GM21360 (cell line): Measurements from ENCODE around the gene PDE1C.

ENCODE experiments used
- ATAC-seq: cut with Tn5 transposase; IDR thresholded peaks from one replicate; pipeline ENCODE4 v1.9.1; 2021; ENCODE audit warnings: mild to moderate bottlenecking, moderate library complexity; ENCODE audit not compliant: unreplicated experiment

PDE1C gene

DNA sequence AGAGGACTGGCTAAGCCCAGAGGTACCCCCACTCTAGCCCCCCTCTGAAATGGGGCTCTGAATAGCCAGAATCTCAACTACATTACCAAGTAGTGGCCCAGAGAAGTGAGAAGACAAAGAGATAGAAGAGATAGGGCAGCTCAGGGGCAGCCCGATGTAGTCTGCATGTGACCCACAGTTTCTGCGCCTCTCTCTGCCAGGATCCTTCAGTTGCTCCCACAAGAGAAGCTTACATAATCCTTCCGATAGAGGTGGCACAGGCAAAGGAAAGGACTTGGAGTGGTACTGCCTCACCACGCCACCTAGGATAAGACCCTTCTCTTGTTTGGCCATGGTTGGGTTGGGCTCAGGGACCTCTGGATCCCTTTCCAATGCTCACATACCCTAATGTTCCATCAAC is 5.4 kb upstream of the PDE1C start:
- ATAC-seq, result no peak

DNA sequence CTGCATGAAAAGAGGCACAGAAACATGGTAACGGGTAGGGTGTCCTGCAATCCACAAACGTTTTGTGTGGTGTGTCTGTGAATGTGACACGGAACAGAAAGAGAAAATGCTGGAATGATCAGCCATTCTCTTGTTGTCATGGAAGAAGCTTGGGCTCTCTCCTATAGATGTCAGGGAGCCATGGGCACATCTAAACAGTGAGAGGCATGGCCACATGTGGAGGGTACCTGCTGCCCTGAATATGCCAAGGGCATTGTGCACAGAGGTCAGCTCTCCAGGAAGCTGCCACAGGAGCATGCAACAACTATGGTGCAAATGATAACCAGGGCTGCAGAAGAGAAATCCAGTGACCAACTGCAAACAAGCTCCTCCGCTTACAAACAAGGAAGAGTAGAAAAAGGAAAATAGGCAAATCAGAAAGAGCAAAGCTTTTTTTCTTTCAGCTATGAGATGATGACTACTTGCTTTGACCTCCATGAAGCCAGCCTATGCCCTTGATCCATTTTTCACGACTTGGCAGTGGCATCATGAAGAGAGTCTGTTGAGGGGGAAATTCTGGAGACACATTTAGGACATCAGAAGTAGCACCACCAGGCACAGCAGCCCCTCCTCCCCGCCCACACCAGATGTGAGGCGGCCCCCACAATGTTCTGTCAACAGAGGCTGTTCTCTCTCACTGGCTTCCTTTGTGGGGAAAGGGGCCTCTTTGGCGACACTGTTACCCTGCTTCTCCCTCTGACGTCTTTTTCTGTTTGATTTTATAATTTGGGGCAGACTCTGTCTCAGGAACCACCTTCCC is 4.8 kb upstream of the PDE1C start:
- ATAC-seq, result no peak

DNA sequence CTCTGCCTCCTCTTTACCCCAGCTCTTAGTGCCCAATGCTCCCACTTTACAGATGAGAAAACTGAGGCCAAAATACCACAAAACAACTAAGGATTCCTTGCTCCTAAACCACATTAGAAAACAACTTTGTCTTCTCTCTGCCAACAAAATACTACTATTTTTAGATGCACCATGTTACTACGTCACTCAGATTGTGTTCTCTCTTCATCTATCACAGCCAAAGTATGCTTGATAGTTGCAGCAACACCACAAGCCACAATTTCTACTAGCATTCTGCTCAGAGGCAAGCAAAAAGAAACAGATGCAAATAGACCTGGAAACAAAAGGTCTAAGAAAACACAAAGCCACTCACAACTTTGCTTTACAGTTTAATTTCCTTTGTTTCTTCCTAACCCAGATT is 3.3 kb upstream of the PDE1C start:
- no peak for ATAC-seq

DNA sequence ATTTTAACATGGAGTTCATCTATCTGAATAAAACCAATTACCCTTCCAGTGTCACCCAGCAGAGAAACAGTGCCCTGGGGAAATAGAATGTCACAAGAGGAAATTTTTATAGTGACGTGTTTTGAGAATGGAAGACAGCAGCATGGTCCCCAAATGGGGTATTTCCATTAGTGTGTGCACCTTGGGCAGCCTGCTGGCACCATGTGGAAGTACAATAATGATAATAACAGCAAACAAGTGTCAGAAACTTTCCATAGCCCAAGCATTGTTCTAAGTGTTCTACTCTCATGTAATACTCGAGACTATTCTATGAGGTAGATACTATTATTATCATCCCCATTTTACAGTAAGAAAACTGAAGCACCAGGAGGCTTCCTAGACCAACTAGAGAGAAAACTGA is 2.2 kb upstream of the PDE1C start:
- ATAC-seq, result no peak

DNA sequence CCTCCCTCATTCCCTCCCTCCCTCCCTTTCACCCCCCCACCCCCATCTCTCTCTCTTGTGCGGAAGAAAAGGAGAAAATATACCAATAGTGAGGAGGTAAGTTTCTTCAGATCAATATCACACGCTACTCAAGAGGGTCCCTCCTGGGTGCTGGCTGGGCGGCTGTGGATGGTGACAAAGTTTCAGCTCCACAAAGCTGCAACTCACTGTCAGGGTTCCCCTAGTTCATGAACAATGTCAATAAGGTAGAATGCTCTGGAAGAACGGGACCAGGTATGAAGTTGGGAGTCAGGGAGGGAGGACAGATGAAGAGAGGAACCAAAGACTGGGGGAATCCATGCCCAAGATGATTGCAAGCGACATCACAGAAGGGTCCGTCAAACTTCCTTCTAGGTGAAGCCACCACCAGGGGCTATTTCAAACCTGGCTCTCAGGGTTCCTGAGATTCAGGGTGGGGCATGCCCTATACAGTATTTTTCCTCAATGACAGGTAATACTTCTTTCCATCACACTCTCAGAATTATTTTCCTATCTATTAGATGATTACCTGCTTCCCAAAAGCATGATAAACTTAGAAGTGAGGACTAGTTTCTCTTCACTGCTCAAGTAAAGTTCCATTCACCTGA is 1.4 kb upstream of the PDE1C start:
- no peak for ATAC-seq

DNA sequence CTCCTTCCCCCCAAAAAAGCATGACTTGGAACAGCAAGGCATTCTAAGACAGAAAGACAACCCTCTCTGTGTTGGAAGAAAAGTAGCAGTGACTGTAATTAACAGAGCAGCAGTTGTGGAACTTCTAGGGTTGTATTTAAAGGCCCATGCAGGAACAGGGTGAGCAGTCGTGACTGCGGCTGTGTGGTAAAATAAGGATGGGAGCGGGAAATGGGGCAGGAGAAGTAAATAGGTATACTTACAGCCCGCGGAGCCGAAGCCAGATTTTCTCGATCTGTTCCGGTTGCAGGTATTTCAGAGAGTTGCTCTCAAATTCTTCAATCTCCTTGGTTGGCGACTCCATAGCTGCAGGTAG is 179 bp downstream of the PDE1C start:
- ATAC-seq, result no peak

DNA sequence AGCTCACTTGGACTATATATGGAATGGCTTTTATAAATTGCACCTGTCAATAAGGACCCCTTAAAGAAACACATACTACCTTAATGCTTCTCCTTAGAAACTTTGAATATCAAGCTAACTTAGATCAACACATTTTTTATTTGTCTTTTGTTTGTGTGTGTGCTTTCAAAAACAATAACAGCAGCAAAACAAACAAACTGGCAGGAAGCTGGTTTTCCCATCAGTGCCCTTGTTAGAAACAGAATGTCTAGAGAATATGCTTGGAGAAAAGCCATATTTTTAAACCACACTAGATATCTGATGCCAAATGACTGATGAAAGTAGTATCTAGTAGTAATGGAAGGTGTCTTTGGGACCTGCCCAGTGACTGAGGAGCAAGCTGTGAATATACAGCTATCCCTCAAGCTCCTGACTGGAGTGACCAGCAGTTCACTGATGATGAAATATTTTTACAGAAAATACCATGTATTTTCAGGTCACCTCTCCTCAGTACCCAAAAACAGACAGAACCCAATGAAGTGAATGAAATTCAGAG is 1.0 kb downstream of the PDE1C start:
- ATAC-seq, result no peak

DNA sequence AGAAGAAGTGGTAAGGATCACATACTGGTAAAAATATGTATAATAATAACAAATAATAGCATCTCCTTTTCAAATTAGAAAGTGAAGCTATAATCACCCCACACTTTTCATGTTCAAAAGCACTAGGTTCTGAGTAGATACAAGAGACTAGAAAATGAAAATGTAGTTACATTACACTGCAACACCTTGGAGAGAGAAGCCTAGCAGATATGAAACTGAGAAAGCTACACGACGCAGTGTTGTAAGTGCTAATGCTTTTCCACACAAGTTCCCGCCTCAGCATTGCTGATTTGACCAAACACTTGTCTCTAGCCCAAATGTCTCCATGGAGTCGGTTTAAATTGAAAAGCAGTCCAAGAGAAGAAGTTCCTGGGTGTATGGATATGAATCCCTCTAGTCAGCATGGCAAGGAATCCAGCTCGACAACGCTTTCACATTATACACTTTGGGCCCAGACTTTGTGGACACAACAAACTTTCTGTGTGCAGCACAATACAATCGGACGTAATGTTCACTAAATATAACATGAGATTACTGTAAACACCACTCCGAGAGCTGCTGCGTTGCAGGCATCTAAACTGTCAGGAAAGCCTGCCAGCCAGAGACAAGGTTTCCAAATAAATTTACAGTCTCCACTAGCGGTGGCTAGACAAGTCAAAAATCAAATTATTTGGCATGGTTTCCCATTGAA is 1.7 kb downstream of the PDE1C start:
- ATAC-seq, result no peak

DNA sequence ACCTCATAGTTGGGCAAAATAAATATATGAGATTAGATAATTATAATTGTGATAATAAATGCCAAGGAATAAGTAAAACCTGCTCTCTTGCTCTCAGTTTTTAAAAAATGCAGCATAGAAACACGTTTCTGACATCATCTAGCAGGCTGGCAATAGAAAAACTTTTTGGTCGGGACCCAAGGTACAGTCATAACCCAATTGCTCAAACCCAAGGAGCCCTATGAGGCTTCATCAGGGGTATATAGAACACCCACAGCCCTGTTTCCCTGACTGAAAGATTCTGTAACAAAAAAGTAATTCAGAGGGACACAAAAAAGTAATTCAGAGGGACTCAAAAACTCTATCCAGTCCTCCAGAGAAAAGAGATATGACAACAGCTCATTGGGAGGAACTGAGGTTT is 3.8 kb downstream of the PDE1C start:
- no peak for ATAC-seq

DNA sequence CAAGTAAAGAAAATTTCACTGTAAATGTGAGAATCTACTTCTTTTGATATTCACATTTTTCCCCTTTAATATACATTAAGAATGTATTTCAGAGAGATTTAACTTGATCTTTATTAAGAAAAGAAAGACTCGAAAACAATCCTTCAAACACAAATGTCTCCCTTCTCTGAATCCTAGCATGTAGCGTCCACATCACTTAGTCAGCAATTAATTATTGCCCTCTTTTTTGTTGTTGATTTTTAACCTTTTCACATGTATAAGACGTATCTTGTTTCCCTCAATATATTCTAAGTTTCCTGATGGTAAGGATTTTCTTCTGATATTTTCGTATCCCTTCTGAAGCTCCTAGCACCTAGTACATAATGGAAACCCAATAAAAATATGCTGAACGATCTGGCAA is 6.6 kb downstream of the PDE1C start:
- no peak for ATAC-seq

DNA sequence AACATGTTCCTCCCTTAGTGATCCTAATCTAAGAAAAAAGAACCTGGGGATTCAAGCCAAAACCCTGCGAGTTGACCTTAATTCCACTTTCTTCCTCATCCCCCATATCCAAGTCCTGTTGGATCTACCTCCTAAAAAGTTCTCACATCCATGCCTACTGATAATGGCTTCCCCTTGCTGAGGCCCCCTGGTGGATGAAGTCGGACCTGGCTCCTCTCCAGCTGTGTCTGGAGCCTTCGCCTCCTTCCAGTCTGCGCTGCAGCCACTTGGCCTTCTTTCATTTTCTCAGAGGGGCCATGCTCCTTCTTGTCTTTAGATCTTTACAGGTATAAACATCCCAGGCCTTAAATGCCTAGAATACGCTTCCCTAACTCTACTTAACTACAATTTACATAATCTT is 8.1 kb downstream of the PDE1C start:
- no peak for ATAC-seq

DNA sequence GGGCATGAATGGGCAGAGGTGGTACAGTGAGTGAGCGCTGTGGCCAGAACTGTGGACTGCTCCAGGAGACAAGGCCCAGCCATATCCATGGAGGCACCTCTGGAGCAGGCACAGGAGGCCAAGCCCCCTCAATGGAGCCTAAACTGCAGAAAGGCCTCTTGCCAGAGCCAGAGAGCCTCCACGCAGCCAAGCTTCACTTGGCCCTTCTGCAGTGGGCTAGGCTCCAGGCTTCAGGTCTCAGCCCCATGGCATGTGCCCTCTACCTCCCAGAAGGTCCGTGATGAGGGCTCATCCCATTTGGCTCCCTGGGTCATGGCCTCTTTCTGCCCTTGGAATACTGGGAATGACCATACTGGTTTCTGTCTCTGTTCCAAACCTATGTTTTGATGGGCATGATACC is 8.9 kb downstream of the PDE1C start:
- no peak for ATAC-seq

DNA sequence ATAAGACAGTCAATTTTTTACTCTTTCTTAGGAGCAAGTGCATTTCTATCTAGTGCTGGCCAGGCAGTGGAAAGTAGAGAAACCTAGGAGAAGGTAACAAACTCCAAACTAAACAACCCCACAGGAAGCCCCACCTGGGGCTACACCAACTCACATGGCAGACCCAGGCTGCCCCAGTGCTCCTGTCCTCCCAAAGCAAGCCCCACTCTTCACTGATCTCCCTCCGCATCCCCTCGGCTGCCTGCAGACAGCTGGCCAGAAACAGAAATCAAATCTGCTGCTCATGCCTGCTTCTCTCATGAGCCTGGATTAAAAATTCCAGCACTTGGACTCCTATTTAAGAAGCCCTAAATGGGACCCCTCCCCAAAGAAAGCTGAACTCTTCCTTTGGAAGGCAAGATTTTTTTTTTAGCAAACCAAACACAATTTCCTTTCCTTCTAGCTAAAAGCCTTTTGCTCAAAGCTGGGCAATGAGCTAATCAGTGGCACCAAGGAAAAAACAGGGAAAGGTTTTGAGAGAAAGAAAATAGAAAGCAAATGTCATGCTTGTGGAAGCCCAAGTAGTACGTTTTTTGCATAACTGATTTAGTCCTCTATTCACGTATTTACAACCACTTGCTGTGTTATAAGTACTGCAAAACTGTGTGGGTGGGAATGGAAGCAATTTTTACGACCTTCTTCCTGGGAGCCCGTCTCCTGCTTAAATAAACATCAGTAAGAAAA is 10.8 kb downstream of the PDE1C start:
- no peak for ATAC-seq

DNA sequence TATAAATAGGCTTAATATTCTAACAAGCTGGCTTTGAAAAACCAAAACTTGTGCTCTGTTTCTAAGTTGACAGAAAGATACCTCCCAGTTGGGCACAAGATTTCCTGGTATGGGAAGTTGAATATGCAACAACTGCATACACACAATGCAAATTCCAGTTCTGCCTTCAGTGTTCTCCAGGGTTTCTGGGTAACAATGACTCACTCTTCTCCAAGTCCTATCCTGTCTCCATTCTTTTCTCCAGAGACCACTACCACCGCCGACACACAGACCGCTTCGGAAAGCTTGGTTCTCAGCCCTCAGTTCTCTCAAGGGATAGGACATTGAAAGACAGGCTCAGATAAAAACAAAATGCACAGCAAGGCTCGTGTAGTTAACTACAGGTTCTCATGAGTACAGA is 12.2 kb downstream of the PDE1C start:
- no peak for ATAC-seq

DNA sequence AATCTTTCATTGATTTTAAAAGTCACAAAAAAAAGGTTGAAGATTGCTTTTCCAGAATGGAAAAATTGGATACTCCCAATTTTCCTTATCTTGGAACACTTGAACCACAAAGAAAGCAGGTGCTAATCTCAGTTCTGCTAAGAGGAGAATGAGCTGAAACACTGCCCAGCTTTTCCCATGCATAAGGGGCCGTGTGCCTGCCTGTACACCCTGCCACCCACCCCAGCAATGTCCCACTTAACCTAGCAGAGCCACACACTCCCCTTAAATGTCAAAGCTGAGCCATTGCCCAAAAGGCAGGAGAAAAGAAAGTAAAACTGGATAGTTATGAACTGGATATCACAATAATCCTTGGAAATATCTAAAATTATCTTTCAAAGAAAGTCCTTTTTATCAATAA is 13.4 kb downstream of the PDE1C start:
- ATAC-seq, result no peak

DNA sequence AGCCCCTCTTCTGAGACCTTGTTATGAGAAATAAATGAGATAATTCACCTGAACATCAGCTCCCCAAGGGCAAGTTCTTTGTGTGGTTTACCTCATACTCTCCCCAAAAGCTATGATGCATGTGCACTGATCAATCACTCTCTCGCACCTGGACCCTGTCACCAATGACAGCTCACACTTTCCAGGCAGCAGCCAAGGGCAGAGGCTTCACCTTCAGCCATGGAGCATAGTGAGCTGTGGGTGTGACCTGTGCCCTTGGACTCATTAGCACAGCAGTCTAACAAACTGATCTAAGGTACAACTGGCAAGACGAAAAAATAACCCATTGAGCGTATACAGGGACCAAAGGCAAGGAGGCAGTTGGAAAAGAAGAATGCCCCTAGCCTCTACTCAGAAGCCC is 17.0 kb downstream of the PDE1C start:
- ATAC-seq, result no peak

DNA sequence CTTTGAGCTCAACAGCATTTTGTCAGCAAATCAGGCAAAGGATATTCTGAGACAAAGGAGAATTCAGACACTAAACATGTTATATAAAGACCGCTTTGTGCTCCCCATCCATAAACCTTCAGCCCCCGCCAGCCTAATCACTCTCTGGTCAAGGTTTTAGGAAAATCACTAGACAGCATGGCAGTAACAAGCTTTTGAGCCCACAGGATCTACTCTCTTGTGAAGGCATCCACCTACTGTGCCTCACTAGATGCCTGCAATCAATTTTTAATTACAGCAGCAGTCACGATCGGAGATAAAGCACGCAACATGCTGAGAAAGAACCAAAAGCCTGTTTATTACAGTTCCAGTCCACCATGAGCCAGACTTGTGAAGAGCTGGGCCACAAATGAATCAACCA is 19.1 kb downstream of the PDE1C start:
- no peak for ATAC-seq

DNA sequence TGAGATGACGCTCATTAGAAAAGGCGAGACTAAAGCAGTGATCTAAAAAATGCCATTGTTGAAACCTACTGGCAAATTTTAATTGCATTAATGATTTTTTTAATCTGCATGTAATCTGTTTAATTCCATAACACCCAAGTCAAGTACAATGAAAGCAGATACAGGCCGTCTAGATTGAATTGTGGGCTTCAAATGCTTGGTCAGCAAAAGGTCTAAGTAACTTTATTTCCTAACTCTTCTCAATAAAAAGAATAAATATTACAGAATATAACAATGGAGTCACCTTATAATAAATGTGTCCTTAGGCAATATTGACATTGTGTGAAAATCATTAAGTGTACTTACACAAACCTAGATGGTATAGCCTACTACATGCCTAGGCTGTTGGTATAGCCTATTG is 20.6 kb downstream of the PDE1C start:
- no peak for ATAC-seq

DNA sequence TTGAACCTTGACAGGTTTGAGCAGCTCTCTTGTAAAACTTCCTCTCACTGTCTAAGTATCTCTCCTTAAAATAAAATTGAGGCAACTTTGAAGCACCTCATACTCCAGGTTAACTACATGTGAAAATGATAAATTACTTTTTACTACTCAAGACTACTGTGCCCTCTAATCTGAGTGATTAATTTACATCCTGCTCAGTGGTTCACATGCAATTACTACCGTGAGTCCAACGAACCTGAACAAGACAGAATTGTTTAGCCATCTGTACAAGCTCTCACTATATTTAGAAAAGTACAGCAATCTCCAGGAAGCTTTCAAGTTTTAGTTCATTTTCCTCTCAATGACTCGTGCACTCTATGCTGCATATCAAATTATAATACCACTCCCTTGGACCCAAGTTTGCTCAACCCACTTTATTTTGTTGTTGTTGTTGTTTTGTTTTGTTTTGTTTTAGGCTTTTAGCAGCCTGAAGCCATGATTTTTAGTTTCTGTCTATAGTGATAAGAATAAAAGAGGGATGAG is 21.2 kb downstream of the PDE1C start:
- ATAC-seq, result no peak

DNA sequence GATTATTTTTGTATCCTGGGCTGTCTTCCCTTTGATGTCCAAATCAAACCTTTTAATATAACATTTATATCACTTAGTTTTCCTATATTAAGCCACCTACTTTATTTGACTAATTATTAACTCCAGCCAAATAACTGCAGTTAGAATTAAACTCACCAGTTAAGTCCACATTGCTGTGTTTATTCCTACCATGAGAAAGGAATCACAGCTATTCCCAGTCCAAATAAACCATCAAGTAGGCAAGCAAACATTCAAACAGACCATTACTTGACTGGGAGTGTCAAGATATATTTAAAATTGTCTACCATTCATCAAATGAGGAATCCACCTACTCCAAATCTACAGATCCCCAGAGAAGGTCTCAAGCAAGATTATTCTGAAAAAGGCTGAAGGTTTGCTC is 22.4 kb downstream of the PDE1C start:
- no peak for ATAC-seq

DNA sequence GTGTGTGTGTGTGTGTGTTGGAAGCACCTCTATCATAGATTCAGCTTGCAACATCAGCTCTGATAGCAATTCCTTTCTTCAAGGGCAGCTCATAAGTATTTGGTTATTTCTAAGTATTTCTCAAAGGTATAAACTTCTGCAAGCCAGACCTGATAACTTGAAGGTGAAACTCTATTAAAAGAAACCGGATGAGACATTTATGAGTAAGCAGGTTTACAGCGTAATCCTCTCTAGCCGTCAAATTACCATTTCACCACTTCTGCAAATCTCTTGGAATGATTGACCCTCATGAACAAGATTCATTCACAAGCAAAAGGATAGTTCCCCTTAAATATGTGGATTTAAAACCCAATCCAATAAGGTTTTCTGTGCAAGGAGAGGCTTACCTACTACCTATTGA is 23.1 kb downstream of the PDE1C start:
- ATAC-seq, result no peak
